HCEC 1CT (cell line): ENCODE data around the gene KIF16B.
"Not testable (repeated sequence)": the region's sequence is repeated elsewhere in the genome, so short reads cannot be mapped to it uniquely, and the experiment has no call there.

Source experiments
- DNase-seq: peaks from one replicate; pipeline ENCODE4 v3.0.0-alpha.2; 2017

KIF16B gene

GRCh38 chr20:16236589-16237241, 336.5 kb downstream of the KIF16B start:
- DNase-seq: no peak

- DNase-seq: no peak
Observed at GRCh38 chr20:16230402-16230801, 342.8 kb downstream of the KIF16B start.

- DNase-seq: no peak
Observed at GRCh38 chr20:16229813-16230212, 343.4 kb downstream of the KIF16B start.

- DNase-seq: no peak
Observed at GRCh38 chr20:16228722-16229121, 344.5 kb downstream of the KIF16B start.

GRCh38 chr20:16226961-16227360, 346.3 kb downstream of the KIF16B start:
- not testable (repeated sequence) for DNase-seq

- no peak for DNase-seq
Observed at GRCh38 chr20:16224836-16225235, 348.4 kb downstream of the KIF16B start.

GRCh38 chr20:16222859-16223411, 350.3 kb downstream of the KIF16B start:
- DNase-seq: no peak
